Measurements from ENCODE around the gene WEE2.

Gene WEE2

DNA sequence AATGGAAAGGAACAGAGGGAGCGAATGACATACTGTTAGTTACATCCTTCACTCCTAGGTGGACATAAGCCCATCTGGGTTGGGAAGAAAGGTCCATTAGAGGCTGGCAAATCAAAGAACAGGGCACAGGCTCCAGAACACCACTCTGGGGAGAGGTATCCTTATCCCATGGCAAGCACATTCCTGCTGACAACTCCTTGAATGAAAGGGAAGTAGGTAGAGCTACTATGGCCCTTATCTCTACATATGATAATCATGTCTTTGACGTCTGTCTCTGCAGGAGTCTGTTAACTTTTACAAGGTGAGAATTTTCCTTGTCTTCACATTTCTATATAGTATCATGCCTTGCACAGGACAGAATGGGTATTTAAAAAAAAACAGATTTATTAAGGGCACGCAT lies 16.6 kb upstream of the WEE2 start:
- no peak for DNase-seq (ENCODE audit: low read depth)

DNA sequence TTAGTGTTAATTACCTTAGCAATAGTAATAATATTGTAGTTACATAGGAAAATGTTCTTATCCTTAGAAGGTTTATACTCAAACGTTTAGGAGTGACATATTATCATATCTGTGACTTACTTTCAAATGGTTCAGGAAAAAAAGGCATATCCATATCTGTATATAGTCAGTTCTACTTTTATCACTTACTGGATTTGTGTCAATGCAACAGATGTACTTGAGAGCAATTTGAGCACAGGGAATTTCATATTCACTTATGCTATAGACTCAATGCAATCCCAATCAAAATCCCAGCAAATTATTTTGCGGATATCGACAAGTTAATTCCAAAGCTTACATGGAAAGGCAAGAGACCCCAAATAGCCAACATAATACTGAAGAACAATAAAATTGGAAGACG lies 16.2 kb upstream of the WEE2 start:
- DNase-seq (ENCODE audit: low read depth): no peak

DNA sequence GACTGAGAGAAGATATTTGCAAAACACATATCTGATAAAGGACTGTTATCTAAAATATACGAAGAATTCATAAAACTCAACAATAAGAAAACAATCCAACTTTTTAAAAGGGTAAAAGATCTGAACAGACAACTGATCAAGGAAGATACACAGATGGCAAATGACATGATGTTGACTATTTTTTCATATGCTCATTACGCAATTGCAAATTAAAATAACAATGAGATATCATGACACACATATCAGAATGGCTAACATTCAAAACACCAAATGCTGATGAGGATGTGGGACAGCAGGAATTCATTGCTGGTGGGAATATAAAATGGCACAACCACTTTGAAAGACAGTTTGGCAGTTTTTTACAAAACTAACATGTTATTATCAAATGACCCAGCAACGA lies 15.1 kb upstream of the WEE2 start:
- no peak for DNase-seq (ENCODE audit: low read depth)

DNA sequence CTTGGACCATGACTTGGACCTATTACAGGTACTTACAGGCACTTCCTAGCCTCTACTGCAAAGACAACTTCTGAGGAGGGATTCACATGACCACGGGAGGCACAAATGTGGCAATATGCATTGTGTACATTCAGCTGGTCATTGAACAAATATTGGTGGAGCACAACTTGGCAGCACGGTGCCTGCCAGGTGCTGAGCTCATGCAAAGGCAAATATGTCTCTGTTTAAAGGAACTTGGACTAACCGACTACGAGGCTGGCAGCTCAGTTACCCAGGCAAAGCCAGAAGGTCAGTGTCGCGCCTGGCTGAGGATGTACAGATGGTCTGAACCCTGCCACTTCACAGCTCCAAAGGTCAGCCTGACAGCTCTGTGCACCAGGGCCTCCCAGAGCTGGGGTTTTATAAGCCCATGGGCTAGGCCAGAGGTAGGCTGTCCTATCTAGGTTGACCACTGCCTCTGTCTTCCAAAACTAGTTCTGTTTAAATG lies 12.3 kb upstream of the WEE2 start:
- DNase-seq (ENCODE audit: low read depth): no peak

DNA sequence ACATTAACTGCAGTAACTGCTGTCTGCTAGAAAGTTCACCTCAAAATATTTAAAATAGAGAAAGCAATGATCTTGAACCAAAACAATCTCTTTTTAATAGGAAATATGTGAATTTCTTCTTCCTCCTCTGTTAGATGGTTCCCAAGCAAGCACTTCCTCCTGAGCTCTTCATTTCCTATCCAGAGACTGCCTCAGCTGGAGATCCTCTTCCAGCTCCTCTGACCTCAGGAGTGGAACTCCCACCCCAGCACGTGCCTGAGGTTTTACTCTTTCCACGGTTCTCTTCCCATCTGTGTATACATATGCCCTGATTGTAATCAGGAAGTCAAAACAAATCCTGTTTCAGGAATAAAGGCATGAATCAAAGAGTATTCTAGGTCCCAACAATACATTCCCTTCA lies 11.8 kb upstream of the WEE2 start:
- DNase-seq (ENCODE audit: low read depth): no peak

DNA sequence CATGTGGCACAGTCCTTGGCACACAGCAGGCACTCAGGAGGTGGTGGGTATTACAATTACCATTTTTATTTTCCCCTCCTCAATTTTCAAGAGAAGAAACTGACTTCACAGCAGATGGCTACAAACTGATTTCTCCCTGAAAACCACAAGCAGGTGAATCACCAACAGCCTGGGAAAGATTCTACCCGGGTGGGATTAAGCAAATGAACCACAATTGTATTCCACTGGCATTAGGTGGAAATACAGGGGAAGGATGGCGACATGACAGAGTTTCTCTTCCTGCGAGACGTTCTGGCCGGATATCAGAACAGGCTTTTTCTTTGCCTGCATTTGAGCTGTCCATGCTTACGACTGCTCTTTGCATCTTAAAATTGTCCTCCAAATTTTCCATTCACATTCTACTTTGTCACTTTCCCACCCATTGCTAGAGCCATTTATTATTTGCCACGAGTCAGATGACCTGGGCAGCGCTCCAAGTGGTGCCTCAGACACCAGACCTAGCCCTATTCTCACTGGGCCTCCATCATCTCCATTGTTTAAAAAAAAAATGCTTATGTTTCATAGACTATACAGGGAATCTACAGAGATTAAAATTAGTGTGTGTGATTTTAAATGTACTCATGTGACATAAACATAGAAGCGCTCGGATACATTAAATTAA lies 10.8 kb upstream of the WEE2 start:
- no peak for DNase-seq (ENCODE audit: low read depth)

DNA sequence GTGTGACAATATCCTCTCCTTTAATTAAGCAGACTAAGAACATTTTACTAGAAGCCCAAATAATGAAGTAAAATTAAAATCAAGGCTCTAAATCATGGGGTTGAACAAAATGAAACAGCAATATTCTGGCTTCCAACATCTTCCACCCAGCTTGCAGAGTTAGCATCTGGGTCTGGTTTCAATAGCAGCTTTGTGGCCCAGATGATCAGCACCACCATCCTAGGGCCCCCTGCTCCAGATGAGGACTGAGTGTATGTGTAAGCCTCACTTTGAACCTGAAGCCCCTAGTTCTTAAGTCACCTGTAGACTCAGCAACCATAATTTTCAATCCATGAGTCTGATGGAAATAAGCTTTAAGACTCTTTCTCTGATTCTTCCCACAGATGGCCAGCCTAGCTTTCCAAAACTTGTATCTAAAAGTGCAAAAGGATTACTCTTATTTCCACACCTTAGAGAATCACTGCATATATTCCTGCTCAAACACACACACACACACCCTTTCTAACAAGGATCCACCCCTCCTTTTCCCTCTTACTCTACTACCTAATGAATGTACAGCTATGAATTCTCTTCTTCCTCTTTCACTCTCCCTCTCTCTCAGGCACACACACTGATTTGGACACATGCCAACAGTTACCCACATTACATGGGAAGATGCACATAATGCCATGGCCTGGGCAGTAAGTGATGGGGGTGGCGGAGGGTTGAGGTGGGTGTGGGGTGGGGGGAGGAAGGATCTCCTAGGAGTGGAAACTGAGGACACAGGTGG lies 9.7 kb upstream of the WEE2 start:
- no peak for DNase-seq (ENCODE audit: low read depth)

DNA sequence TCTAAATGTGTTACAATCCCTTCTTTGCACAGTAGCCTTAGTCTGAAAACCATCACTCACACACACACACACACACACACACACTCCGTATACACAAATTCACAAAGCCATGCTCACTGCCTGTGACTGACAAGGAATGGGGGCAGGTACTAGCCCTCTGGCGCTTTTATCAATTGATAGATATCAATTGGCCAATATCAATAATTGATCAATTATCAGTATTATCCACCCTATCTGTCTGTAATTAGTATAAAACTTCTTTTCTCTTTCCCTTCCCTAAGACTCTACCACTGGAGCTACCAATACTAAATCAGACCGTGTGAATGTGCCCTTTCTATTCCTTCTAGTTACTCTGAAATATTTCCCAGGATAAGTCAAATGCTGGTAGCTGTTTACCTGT lies 8.3 kb upstream of the WEE2 start:
- DNase-seq (ENCODE audit: low read depth): no peak

DNA sequence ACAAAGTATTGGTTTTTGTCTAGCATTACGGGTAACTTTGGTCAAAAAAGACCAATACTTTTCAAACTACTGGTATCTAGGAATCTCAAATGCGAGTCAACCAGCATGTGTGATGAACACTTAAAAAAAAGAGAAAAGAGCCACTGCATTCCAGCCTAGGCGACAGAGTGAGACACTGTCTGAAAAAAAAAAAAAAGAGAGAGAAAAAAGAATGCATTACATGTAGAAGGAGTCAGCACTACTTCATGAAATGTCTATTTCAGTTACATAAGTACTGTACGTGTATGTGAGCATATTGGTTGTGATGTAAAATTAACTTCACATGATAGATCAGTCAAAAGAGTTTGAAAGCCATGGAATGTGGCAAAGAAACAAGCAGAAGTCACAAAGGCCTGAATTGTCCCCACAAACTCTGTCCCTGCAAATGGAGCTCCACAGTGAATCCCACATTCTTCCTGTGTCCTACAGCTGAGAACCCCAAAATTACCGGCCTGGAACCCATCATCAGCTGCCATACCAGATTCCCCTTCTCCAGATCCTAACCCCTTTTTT lies 7.8 kb upstream of the WEE2 start:
- DNase-seq (ENCODE audit: low read depth): no peak

DNA sequence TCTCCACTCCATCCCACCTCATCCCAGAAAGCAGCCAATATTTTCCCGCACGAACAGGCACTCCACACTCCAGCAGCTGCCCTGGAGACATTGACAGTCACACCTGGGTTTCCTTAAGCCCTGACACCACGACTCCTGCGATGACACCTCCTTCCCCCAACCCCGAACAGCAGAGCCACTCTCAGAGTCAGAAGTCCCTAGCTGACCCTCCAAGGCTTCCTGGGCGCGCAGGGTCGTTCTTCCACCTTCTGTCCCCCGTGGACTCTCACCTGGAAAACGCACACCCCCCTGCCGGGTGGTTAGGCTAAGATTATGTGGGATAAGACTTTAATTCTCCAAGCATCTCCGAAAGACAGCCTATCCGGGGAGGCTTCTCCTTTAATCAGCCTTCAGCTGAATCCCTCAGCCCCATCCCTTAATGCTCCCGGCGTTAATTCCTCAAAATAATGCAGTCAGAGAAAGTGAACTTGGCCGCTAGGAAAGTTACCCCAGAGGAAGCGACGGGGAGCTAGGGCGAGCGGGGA lies 7.2 kb upstream of the WEE2 start:
- no peak for DNase-seq (ENCODE audit: low read depth)

DNA sequence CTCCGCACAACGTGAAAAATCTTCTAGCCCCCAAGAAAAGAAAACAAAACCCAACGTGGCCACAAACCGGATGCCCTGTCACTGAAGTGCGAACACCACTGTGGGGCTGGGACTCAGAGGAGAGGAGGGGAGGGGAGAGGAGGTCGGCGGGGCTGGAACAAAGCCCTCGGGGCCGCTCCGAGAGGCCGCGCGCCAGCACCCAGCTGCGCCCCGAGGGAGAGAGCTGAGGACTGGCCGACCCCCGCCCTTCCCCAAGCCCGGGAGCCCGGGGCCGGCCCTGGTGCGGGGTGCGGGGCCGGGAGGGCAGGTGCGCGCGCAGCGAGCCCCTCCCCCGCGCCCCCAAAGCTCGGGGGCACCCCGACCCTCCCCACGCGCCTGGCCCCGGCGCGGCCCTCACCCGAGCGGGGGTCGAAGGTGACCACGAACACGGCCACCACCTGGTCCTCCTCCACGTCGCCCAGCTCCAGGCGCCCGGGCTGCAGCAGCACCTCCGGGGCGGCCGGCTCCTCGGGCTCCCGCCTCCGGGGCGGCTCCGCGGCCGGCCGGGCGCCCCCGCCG lies 6.6 kb upstream of the WEE2 start:
- no peak for DNase-seq (ENCODE audit: low read depth)

DNA sequence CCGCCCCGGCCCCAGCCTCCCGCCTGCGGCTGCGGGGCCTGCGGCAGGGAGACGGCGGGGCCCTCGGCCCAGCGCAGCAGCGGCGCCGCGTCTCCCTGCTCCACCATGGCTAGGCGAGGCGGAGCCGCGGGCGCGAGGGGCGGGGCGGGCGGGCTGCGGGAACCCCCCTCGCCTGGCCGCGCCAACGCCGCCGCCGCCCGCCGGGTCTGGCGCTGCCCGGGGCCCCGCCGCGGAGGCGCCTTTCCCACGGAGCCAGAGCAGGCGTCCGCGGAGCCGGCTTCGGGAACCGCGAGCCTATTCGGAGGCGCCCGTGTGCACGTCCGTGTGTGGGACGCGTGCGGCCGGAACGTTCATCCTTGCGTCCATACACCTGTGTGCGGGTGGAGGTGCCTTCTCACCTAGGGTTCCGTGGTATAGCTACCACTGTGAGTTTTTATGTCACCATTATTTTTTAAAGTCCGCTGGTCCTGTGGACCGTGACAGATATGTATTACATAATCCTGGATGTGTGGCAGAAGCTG lies 6.0 kb upstream of the WEE2 start, which contains the start of gene DENND11:
Gene DENND11, minus strand, starts transcription at position 120 of the 521 bp plus-strand sequence. Its CDS starts 13 bp downstream, at position 107.
- DNase-seq (ENCODE audit: low read depth): no peak

DNA sequence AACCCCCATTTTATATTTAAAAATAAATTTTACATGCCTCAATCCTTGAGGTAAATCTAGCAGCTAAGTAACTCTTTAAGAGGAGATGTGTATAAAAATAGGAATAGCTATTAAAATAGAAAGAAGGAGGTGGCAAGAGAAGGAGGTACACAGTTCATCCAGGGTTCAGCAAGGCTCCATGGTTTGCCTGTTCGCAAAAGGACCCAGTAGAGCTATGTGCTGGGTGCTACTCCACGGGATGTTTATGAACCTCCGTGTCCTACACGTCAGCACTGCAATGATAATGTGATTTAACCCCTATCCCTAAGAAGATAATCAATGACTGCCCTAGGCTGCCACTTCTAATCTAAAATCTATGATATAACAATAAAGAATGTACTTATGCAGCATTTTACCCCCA lies 5.3 kb upstream of the WEE2 start:
- no peak for DNase-seq (ENCODE audit: low read depth)

DNA sequence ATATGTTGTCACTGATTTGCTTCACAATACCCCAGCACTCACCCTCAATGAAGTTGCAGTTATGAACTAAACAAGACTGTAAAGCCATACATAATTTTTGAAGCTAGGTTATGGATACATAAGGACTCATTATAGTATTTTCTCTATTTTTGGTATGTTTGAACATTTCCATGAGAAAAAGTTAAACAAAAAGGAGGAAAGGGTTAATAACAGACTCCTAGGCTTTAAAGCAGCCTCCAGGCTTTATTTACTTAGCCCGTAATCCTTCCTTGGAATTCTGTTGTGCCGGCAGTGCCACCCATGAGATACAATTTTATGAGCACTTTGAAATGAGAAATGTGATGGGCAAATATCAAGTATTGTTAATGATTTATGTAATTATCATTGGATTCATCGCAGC lies 4.0 kb upstream of the WEE2 start:
- DNase-seq (ENCODE audit: low read depth): no peak

DNA sequence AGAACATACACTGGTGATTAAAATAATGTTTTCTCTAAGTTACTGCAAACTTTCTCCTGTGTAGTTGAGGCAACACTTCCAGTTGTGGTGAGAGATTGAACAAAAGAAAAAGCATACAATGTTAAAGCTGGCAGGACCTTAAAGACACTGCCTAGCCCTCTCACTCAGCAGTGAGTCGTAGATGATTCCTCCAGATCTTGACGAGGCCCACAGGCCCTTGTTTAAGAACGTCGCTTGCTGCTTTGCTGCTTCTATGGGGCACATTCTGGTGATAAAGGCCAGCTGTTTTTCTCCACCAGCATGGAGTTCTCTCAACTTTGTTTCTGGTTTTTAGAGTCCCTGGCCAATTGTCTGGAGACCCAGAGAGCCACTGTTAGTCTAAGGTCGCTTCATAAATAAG lies 3.4 kb upstream of the WEE2 start:
- no peak for DNase-seq (ENCODE audit: low read depth)

DNA sequence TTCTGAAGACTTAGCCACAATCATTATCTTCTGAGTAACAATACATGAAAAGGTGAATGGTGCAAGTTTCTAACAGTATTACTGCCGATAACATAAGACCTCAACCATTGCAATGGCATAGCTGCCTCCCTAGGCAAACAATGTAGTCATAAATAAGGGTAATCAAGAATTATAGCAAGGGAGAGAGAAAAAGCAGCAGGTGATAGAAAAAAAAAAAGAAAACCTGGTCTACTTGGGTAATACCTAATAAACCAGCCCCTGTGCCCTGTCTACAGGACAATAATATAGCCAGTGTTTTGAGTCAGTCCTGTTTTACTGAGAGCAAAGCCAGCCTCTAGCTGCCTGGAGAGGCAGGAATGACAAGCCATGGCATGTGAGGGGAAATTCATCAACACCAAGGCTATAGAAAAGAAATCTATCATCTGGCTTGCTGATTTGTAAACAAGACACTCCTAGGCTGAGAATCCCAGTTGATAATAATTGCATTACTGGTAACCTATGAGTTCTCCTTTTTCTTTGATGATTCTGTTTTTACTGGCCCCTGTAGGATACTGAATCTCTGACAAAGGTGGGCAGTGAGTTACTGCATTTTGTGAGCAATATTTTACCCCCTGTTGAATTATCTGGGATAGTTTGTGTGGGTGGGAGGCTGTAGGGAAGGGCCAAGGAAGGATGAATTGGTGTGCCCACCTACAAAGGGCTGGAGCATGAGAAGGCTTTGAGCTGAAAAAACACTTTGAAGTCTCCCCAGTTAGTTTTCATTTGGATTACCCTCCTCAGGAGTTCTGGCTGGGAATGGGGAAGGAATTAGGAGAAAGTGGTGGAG lies 1.7 kb upstream of the WEE2 start:
- DNase-seq (ENCODE audit: low read depth): no peak

DNA sequence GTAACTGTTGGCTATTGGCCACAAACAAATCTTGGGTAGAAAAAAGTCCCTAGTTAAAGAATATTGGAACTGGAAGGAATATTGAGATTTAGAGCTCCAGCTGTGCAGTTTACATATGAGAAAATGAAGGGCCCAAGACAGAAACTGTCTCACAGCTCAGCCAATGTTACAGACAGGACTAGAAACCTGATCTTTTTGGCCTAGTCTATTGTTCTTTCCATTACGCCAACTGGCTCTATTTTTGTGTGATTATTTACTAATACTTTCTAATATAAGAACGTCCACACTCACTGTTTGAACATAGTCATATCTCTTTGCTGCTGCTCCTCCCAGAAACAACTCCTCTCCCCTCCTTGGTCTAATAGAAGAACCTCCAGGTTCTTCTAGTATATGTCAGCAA lies 1.2 kb downstream of the WEE2 start:
- DNase-seq (ENCODE audit: low read depth): no peak

DNA sequence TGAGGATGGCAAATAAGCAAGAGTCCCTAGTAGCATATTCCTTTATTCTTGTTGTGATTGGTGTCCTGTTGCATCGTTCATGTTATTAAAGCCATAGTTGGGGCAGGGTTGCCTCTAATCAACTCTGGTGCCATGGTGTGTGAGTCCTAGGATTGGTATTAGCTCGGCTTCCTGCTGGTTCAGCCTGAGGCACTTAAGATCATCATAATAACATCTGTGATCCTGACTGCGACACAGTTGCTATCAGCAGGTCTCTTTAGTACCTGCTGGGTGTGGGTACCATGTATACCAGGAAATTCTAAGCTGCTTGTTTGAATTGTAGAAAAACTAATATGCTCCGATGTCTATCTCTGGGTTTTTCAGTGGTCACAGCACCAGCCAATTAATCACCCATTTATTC lies 1.6 kb downstream of the WEE2 start:
- no peak for DNase-seq (ENCODE audit: low read depth)

DNA sequence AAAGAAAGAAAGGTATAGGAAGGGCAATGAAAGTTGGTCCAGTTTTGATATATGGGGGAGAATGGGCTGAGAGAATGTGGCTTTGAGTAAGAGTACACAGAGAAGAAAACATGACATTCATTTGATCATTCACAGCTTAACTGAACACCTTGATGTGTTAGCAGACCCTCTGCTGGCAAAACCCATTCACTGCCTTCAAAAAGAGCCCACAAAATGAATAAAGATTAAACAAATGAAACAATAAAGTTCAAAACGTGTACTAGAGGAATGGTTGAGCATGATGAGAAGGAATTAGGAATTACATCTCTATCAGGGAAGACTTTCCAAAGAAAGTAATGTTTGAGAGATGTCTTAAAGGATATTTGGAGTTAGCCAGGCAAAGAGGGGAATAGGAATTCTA lies 2.1 kb downstream of the WEE2 start:
- DNase-seq (ENCODE audit: low read depth): no peak

DNA sequence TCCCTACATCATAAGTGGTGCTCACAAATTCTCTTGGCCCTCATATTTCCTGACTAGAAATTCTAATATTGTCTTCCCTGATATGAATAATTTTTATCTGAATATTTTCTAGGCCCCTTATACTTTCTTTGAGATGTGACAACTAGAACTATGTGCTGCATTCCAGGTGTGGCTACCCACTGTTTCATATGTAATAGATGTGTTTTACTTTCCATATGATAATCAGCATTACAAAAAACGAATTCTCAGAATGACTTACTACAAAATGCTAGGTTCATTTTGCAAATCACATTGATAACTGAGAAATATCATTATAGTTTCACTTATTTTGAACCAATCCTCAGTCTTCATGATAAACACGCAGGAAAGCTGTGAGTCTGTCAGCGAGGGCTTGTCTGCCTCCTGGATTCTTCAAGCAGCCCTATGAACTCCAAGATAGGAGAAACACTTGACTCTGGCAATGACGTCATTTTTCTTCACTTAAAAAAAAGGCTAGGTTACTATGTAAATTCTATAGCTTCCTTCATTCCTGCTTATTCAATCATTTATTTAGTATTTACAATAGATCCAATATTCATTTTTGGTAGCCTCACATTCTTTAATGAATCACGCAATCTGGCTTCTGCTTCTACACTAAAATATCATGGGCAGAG lies 4.6 kb downstream of the WEE2 start:
- DNase-seq (ENCODE audit: low read depth): no peak

DNA sequence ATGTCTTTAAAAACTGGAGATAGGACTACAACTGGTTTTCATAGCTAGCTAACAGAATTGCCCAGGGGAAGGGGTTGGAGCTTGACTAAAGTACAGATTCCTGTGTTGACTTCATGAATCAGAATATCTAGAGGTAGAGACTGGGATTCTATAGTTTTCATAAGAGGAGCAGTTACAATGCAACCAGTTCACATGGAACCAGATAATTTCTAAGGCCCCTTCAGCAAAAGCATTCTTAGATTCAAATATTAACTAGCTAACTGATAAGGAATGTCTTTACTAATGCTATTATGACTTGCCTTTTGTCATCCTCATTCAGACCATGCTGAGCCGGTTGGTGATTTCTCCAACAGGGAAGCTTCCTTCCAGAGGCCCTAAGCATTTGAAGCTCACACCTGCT lies 5.7 kb downstream of the WEE2 start:
- no peak for DNase-seq (ENCODE audit: low read depth)

Data from GM04503 (cell line).